GM21576 (cell line): ENCODE measurements around the gene TMEM131.

ENCODE experiments used
- ATAC-seq: cut with Tn5 transposase; IDR thresholded peaks from one replicate; pipeline ENCODE4 v1.9.1; 2021; ENCODE audit warnings: mild to moderate bottlenecking, moderate library complexity; ENCODE audit not compliant: unreplicated experiment

Gene TMEM131

DNA sequence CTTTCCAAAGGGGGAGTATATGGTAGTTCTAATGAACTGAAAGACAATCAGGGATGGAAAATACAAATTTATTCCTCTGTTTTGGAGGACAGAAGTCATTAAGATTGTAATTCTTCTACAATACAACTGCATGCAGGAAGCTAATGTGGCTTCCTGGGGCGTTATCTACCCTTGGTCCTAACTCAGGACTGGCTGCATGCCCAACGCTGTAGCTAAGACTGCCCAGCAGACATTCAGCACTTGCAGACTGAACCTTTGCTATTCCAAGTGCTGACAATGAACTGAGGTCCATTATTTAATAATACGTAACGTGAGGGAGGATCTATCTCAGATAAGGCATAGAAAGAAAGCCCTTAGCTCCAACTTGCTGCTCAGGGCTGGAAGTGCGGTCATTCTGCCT, 229.2 kb downstream of the TMEM131 start:
- ATAC-seq: no peak

DNA sequence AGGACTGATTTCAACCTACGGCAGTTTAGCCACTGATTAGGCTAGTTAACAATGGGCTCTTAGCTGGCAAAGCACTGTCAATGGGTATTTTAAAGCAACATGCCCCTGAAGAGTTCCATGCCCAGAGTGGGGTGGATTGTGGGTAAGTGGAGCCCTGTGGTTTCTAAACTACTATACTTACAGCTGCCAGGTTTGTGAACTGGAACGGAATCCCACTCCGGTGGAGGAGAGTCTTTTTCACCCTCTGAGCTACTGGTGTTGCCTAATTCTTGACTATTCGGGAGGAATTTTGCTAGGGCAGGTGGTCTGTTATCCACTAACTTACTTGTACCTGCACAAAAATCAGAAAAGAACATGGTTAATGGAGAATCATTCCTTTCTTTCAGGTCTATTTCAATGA, 229.8 kb downstream of the TMEM131 start:
- no peak for ATAC-seq

DNA sequence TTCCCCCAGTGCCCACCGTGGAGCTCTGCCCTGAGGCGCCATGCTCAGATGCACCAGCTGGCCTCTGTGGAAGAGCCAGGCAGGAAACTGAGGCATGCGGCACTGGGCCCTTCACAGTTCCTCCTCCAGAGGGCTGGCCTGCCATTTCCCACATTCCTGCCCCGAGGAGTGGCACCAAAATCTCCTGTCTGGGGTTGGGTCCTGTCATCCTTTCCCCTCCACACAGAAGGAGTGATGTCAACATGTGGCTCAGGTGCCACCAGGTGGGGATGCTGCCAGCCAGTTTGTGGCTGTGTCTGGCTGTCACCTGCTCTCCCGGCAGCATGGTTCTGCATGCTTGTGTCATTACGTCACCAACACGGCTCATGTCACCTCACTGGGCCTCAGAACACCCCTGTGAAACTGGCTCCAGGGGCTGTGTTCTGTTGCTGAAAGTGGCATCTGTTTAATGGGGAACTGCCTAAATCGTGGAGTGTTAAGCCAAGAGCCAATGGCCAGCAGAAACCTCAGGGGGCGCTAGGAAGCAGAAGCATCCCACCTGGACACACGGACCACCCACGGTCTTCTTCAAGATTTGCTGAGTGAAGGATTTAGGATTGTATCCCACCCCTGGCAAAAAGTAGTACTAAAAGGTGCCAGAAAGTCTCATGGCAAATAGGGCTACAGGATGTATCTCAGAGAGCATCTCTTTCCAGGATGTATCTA, 231.0 kb downstream of the TMEM131 start:
- no peak for ATAC-seq

DNA sequence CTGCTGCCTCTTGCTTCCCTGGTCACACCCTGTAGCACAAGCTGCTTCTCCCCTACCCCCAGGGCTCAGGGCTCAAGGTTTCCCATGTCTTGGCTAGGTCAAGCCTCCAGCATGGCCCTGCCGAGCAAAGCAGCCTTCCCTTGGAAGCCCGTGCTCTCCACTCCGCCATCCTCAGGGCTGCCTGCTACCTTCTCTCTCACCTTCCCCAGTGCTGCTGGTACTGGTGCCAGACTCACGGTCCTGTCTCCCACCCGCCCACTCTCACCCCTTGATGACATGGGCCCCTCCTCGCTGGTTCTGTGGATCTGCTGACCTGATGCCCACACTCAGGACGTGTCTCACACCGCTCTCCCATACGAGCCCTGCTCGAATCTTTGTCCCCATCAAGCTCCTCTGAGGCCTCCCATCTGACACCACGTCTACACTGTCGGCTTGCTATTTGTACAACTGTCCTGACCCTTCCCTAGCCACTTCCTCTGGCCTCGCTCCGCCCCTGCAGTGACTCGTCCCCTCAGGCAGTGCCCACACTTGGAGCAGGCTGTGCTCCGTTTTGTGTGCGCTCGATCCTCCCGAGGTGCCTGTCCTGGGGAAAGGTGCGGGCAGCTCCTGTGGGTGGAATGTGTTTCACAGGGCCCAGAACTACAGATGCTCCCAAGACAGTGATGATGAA, 232.4 kb downstream of the TMEM131 start:
- ATAC-seq: no peak

DNA sequence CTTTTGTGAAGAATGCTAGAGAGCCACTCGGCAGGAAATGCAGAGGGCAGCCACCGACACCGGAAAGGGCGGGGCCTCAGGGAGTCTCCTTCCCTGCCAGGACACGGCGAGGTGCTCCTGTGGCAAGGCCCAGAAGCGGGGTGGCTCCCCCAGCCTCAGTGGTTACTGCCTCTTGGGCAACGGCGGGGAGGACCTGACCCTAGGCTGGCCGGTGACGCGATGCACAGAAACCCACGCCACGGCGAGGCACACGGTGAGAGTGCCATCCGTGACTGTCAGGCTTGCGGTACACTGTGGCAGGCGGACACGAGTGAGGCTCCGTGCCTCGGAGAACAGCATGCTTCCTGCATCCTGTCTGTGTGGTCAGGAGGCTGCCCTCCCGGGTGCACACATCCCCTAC, 234.6 kb downstream of the TMEM131 start:
- no peak for ATAC-seq

DNA sequence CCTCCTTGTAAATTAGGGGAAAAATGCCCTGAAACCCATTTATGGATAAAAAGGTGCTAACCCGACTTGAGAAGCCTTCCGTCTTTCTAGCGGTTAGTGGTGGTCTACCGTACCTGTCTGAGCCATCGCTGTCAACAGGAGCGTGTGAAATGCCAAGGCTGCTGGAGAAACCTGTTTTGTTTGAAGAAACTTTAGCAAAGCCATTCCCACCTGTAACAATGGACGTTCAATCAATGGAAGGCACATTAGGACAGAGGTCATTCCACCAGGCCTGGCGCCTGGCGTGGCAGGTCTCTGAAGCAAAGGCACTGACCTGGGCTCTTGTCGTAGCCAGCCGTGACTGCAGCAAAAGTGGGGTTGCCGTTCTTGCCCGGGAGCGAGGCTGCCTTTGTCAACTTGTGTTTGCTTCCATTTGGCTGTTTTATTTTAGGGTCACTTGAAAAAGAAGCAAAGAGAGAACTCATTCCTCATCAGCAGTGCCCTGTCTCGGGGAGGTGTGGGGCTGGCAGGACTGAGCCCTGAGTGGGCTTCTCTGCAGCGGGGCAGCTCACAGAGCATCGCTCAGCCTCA, 235.2 kb downstream of the TMEM131 start:
- ATAC-seq: no peak

DNA sequence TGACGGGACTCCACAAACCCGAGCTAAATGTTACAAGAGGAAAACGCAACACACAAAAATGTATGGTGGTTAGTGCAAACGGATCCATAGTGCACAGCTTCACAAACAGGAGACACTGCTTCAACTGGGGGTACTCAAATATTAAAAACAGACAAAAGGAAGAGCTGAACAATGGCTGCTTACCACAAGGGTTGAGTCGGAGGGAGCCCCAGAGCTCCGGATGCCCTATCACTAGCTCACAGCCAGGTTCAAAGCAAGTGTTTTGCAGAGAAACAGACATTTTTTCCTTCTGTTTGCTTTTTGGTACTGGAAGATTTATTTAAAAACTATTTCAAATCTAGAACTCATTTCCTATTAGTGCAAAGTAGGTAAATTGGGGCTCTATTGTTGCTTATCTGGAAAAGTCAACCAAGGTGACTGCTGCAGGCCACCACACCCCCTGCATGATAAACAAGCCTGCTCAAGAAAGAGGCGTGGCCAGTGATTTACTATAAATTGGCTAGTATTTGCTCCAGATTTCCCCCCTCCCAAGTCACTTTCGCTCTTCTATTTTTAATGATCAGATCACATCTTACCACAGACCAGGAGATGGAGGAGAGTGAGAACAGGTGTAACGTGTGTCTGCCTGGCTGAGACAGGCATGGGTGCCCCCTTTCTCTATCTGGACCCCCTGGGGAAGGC, 235.9 kb downstream of the TMEM131 start:
- no peak for ATAC-seq

DNA sequence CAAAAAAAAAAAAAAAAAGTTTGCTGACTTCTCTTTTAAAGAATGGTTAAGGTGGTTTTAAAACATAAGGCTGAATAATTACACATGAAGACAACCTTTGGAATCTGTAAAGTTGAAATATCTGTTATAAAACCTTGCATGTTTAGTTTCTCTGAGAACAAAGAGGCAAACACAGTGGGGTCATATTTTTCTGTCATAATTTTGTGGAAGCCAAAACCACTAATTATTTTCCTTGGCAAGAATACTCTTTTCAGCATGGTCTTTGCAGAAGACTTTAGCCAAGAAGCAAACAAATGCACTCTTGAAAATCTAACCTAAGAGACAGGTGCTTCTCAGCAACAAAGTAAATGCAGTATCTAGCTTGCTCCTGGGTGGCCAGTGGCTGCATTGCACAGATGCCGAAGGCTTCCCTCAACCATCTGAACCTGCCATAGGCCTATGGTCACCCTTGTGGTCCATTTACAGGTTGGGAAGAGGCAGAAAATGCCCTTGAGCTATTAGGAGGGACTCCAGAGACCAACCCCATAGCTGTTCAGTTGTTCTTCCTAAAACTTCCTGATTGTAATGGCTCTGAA, 237.5 kb downstream of the TMEM131 start:
- ATAC-seq: no peak

DNA sequence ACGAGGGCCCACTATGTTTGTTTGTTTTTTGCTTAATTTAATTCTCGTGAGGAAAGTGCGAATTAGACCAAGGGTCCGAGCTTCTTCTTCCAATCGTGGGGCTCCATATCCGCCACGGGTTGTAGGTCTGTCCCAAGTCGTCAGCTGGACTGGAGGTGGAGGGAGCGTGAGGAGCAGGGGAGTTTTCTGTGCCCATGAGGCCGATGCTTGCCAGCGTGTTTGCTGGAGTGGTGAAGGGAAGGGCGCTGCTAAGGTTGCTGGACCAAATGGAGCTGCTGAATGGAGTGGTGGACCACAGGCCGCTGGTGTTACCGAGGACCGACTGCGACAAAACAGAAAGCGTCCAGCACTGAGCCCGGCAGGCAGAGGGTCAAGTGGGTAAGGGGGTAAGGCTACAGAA, 238.7 kb downstream of the TMEM131 start:
- ATAC-seq: no peak

DNA sequence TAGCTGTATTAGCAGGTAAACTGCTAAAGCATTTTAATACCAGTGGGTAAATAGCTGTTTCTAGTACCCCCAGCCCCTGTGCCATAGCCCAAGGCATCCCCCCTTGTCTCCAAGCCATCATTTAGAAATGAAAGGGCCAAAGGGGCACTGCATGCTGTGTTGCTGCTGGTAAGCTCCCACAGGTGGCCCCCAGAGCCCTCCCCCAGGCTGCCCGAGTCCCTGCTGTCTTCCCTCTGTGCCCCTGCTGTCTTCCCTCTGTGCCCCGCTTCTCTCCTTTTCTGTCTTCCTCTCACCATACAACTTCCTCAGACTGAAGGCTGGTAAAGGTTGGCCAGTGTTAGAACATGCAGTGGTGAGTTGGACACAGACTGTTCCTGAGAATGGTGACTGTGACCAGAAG, 240.3 kb downstream of the TMEM131 start:
- ATAC-seq: no peak

DNA sequence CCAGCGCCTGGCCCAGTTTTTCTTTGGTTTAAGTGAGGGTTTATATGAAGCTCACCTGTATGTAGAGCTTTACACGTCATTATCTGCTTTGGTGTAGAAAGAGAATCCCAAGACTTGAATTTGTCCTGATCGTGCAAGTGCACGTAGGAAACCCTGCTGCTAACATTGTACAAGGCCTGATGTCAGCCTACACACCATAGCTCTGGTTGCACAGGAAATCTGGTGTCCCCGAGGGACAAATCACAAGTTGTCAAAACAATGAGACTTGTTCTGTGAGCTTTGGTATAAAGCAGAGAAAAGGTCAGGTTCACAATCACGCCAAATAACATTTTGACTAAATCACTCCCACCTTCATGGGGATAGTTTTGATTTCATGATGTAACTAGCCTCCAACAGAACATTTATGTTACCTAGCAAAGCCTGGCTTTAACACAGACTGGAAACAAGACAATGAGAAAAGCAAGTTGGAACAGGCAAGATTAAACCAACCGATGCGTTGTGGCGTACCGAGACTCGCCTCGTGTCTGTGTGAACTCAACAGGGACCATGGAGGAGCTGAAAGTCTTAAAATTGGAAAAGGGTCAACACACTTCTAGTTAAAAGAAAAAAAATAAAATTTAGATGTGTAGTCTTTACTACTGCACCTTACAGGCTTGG, 240.9 kb downstream of the TMEM131 start:
- ATAC-seq: no peak

DNA sequence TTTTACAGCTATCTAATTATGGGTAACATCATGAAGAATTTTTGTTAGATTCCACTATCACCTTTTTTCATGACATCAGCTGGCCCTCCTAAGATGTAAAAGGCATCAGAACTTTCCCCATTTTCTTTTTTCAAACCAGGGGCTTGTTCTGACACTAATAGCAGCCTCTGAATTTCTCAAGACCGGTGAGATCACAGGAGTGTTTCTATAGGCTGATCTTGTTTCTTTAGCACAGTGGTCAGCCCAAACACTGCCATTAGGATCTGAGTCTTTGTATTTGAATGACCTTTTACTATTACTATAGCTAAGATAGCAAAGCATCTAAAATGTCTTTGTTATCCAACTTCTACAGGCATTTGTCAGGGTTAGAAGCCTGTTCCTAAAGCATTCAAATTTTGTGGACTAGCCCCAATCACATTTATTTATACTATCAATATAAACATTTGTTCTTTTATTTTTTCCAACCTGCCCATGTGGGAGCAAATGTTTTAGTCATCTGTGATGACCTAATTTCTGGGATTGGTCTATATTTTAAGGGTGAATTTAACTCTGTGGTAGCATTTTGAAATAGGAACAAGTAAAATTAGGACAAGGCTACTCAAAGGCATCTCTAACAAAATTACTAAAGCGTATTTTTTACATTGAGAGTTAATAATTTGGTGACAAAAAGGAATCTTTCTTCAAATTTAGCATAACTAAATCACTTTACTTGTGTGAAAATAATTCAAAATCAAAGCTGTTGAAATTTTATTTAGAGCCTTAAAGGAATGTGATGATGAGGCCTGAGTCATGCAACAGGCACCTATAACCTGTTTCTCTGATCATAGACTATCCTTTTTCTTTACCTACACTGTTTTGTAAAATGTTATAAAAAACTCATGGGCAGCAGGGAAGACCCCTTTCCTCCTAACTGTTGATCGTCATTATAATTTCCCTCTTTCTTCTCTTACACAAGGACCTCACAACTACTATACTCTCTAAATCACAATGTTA, 243.1 kb downstream of the TMEM131 start:
- no peak for ATAC-seq

DNA sequence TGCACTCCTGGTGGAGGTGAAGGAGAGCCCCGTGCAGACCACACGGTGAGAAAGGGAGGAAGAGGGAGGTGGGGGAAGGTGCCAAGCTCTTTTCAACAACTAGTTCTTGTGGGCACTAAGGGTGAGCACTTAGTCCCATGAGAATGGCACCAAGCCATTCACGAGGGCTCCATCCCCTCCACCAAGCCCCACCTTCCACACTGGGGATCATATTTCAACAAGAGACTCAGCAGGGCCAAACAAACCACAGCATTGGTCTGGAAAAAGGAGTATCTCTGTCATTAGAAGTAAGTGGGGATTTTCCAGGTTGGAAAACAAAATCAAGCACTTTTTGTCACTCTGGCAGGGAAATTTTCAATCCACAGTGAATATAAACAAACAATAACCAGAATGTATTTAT, 244.0 kb downstream of the TMEM131 start:
- ATAC-seq: no peak

DNA sequence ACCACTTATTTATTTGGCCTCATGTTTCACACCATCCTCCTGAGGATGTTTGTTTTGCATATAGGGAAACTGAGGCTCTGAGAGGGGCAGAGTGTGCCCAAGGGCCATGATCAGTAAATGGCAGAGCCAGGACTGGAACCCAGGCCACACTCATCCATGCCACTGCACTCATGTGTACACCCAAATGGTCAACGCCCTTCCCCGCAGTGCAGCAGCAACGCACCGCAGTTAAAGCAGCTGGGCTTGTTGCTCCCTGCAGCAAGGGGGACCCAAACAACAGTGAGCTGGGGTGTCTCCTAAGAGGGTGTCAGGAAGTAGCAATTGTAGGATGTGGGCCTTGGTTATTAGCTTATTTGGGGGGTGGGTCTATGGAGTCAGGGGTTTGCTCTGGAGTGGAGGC, 245.7 kb downstream of the TMEM131 start:
- ATAC-seq: no peak

DNA sequence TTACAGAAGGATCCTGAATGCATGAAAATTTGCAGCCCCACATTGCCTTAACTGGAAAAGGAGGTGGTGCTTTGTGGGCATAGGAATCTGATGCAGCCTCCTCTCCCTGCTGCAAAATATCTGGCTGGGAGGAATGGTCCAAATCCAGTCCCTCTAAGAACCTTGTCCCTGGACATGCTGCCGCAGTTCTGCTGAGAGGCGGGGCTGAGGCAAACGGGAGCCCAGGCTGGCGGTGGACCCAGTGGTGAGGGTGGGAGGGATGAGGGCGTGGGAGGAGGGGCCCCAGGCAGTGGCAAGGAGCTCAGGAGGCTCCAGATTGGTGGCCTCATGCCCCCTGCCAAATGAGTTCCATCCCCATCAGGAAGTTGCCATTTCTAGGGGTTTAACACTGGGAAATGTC, 246.2 kb downstream of the TMEM131 start:
- ATAC-seq: no peak

DNA sequence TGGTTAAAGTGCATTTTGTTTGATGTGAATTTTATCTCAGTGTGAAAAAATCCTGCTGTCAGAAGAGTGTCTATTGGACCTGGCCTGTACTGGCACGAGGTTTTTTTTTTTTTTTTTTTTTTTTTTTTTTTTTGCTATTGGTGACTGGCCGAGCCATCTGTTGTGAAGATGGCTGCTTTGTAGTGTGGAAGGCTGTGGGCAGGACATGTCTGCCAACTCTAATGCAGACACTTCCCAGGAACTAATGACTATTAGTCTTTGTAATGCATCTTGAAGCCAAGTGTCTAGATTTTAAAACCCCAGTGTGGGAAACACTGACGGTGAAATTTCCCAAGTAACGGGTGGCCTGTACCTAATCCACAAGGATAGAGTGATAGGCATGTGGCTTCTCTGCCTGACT, 248.0 kb downstream of the TMEM131 start:
- ATAC-seq: no peak

DNA sequence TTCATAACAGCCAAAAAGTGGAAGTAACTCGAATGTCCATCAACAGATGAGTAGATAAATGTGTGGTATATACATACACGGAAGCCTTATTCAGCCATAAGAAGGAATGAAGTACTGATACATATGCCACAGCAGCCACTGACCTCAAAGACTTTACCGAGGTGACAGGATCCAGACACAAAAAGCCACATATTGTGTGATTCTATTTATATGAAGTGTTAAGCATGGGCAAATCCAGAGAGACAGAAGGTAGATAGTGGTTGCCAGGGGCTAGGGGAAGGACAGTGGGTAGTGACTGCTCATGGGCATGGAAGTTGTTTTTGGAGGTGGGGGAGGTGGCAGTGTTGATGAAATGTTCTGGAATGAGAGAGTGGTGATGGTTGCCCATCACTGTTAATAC, 248.5 kb downstream of the TMEM131 start:
- ATAC-seq: no peak

DNA sequence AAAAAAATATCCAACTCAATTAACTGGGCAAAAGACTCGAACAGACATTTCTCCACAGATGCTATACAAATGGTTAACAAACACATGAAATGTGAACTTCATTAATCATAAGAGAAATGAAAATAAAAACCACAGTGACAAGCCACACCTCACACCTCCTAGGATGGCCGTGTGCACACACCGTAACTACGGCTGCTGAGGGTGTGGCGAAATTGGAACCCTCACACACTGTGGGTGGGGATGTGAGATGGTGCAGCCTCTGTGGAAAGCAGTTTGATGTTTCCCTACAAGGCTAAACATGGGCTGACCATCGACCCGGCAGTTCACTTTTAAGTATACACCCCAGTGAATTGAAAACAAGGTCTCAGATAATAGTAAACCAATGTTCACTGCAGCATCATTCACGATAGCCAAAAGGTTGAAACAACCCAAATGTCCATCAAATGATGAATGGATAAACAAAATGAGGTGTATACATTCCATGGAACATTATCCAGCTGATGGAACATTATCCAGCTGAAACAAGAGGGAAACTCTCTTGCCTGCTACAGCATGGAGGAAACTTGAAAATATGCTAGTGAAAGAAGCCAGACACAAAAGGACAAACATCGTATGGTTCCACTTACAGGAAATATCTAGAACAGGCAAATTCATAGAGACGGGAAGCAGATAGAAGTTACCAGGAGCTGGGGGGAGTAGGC, 250.1 kb downstream of the TMEM131 start:
- ATAC-seq: no peak

DNA sequence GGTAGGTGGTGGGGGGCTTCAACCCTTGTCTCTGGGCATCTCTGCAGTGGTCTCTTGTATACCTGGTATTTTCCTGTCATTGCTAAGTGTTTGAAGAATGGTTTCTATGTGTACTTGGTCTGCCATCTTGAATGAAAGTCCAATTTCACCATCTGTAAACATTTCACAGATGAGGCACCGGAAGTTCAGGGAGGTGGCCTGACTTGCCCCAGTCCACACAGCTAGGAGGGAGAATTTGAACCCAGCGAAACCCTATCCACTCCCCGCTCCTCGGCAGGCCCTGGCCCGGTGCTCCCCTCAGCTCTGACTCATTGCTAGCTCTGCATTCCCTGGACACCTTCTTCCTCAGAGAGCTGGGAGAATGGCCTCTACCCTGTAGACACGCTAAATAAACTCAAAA, 251.8 kb downstream of the TMEM131 start:
- no peak for ATAC-seq
